ENCODE data around the gene GLYAT. TPM values are rescaled to one million over a fixed set of nuclear protein-coding genes. Genes with fewer than 3 reads are reported as not detected.

Gene GLYAT
- total RNA-seq, 1 donor from 2014 or later = not detected

DNA sequence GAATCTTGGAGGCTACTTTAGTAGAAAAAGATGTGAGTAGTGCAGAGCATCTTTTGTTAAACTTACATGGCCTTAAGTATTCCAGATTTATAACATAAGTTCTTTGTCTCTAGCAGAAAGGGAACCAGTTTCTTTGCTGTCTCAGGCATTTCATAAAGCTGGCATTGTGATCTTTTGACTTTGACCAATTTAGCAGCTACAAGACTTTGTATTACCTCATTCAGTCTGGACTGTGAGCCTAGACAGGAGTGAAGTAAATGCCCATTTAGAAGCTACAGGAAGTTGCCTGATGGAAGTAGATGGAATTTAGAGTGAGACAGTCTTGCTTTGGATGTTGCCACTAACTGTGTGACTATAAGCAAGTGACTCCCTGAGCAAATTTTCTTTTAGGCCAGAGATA is 25.7 kb upstream of the GLYAT start:
- no peaks in the 10 kb centered on the region for H3K27me3 ChIP-seq (ENCODE audit: control insufficient read depth, insufficient read depth, low read length)
- no peak overlapping the region for H3K4me3 ChIP-seq (ENCODE audit: low read depth, low read length)
- TF ChIP-seq, protein P1, sequence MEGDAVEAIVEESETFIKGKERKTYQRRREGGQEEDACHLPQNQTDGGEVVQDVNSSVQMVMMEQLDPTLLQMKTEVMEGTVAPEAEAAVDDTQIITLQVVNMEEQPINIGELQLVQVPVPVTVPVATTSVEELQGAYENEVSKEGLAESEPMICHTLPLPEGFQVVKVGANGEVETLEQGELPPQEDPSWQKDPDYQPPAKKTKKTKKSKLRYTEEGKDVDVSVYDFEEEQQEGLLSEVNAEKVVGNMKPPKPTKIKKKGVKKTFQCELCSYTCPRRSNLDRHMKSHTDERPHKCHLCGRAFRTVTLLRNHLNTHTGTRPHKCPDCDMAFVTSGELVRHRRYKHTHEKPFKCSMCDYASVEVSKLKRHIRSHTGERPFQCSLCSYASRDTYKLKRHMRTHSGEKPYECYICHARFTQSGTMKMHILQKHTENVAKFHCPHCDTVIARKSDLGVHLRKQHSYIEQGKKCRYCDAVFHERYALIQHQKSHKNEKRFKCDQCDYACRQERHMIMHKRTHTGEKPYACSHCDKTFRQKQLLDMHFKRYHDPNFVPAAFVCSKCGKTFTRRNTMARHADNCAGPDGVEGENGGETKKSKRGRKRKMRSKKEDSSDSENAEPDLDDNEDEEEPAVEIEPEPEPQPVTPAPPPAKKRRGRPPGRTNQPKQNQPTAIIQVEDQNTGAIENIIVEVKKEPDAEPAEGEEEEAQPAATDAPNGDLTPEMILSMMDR (IDR thresholded peaks at IDR 0.05; ENCODE audit: insufficient read depth, low read length, poor library complexity, severe bottlenecking) = no peak
- no peaks in the 10 kb centered on the region for H3K36me3 ChIP-seq (ENCODE audit: control insufficient read depth, insufficient read depth, low read length)
- DNase-seq (ENCODE audit: low read depth) = no peak

GRCh38 chr11:58745705-58746364 is 14.1 kb upstream of the GLYAT start:
- Histone ChIP-seq H3K4me3 (ENCODE audit: low read depth, low read length) (no peak overlapping the region), H3K27me3 (ENCODE audit: control insufficient read depth, insufficient read depth, low read length) (no peaks in the 10 kb centered on the region), H3K36me3 (ENCODE audit: control insufficient read depth, insufficient read depth, low read length) (no peaks in the 10 kb centered on the region)
- DNase-seq (ENCODE audit: low read depth) = no peak
- TF ChIP-seq, protein P1 (IDR thresholded peaks at IDR 0.05; ENCODE audit: insufficient read depth, low read length, poor library complexity, severe bottlenecking) = no peak

DNA sequence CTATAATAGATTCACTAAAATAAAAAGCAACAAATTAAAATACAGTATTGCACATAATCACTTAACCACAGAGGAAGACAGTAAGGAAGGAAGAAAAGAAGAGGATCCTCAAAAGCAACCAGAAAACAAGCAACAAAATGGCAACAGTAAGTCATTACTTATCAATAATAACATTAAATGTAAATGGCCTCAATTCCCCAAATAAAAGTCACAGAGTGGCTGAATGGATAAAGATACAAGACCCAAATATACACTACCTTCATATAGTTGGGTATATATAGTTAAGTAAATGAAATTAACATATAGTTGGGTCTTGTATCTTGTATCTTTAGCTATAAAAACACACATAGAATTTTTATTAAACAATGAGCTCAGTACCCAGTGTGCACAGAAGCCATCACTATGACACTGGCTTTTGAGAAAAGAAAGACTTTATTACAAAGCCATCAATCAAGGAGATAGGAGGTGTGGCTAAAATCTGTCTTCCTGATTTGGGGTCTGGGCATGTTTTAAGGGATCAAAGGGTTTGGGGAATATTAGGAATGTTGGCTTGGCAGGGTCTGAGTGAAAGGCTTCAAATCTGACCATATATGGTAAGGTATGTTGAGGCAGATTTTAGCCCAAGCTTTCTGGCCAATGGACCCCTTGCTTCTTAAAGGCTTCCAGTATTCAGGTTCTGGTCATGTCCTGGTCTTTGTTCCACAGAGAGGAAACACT is 13.4 kb upstream of the GLYAT start:
- no peaks in the 10 kb centered on the region for H3K36me3 ChIP-seq (ENCODE audit: control insufficient read depth, insufficient read depth, low read length)
- TF ChIP-seq, protein P1 (IDR thresholded peaks at IDR 0.05; ENCODE audit: insufficient read depth, low read length, poor library complexity, severe bottlenecking) = no peak
- H3K27me3 ChIP-seq (ENCODE audit: control insufficient read depth, insufficient read depth, low read length) = no peaks in the 10 kb centered on the region
- no peak overlapping the region for H3K4me3 ChIP-seq (ENCODE audit: low read depth, low read length)
- DNase-seq (ENCODE audit: low read depth) = no peak

GRCh38 chr11:58742981-58743880 is 11.5 kb upstream of the GLYAT start:
- DNase-seq (ENCODE audit: low read depth) = no peak
- TF ChIP-seq, protein P1 (IDR thresholded peaks at IDR 0.05; ENCODE audit: insufficient read depth, low read length, poor library complexity, severe bottlenecking) = peak; percentile 11
- no peak overlapping the region for H3K4me3 ChIP-seq (ENCODE audit: low read depth, low read length)
- no peaks in the 10 kb centered on the region for H3K36me3 ChIP-seq (ENCODE audit: control insufficient read depth, insufficient read depth, low read length)
- no peaks in the 10 kb centered on the region for H3K27me3 ChIP-seq (ENCODE audit: control insufficient read depth, insufficient read depth, low read length)

DNA sequence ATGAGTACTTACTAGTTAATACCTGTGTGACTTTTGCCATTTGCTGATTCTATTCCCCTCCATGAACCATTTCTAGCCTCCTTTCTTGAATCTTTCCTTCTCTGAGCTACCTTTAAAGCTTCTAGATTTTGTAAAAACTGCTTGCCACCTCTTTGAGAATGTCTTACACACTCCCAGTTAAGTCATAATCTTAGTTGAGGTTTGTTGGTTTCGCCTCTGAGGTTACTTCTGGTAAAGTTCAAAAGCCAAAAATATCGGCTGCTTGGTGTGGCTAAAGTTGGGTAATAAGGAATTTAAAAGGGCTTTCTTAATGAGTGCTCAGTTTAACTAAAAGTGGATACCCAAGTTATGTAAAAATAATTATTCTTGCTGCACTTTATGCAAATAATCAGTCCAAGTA is 10.4 kb upstream of the GLYAT start:
- no peaks in the 10 kb centered on the region for H3K36me3 ChIP-seq (ENCODE audit: control insufficient read depth, insufficient read depth, low read length)
- H3K4me3 ChIP-seq (ENCODE audit: low read depth, low read length) = no peak overlapping the region
- no peaks in the 10 kb centered on the region for H3K27me3 ChIP-seq (ENCODE audit: control insufficient read depth, insufficient read depth, low read length)
- TF ChIP-seq, protein P1 (IDR thresholded peaks at IDR 0.05; ENCODE audit: insufficient read depth, low read length, poor library complexity, severe bottlenecking) = no peak
- no peak for DNase-seq (ENCODE audit: low read depth)
